MM.1S (cell line): ENCODE data around the gene TPSAB1.
"Not testable (repeated sequence)": the region's sequence is repeated elsewhere in the genome, so short reads cannot be mapped to it uniquely, and the experiment has no call there.

Source experiments
- DNase-seq: peaks from one replicate; pipeline ENCODE4 v3.0.0-alpha.2; 2015
- H2AFZ ChIP-seq: fragments of 300-600 bp; sonication (generic); 2 replicates; pipeline ENCODE4 v1.6.0; 2016; ENCODE audit warnings: antibody characterized with exemption, low read length
- H3F3A ChIP-seq: fragments of 300-600 bp; sonication (generic); 2 replicates; pipeline ENCODE4 v1.6.1; 2016; ENCODE audit warnings: mild to moderate bottlenecking, antibody characterized with exemption, low read length, moderate library complexity, mixed read lengths; ENCODE audit not compliant: insufficient read depth
- H3K27ac ChIP-seq: fragments of 300-600 bp; sonication (generic); 2 replicates; pipeline ENCODE4 v1.5.1; 2016; ENCODE audit warnings: mild to moderate bottlenecking, low read length
- H3K27me3 ChIP-seq: fragments of 300-600 bp; sonication (generic); replicated peaks from 2 replicates; pipeline ENCODE4 v1.6.0; 2016; ENCODE audit warnings: low read length; ENCODE audit not compliant: insufficient read depth
- H3K36me3 ChIP-seq: fragments of 300-600 bp; sonication (generic); replicated peaks from 2 replicates; pipeline ENCODE4 v1.6.1; 2016; ENCODE audit warnings: mild to moderate bottlenecking, low read length, mixed read lengths; ENCODE audit not compliant: insufficient read depth
- H3K4me1 ChIP-seq: fragments of 300-600 bp; sonication (generic); 2 replicates; pipeline ENCODE4 v1.6.1; 2016; ENCODE audit warnings: low read length, mixed read lengths
- H3K4me2 ChIP-seq: fragments of 300-600 bp; sonication (generic); 2 replicates; pipeline ENCODE4 v1.6.0; 2016; ENCODE audit warnings: low read depth, low read length
- H3K4me3 ChIP-seq: fragments of 300-600 bp; sonication (generic); 2 replicates; pipeline ENCODE4 v1.5.1; 2016; ENCODE audit warnings: low read length, mixed read lengths
- H3K79me2 ChIP-seq: fragments of 300-600 bp; sonication (generic); 2 replicates; pipeline ENCODE4 v1.6.1; 2016; ENCODE audit warnings: mixed run types, low read length, mixed read lengths
- H3K9ac ChIP-seq: fragments of 300-600 bp; sonication (generic); 2 replicates; pipeline ENCODE4 v1.6.1; 2016; ENCODE audit warnings: low read length, mixed read lengths
- H3K9me2 ChIP-seq: fragments of 300-600 bp; sonication (generic); replicated peaks from 2 replicates; pipeline ENCODE4 v1.6.1; 2016; ENCODE audit warnings: mild to moderate bottlenecking, low read length, mixed read lengths; ENCODE audit not compliant: insufficient read depth
- H3K9me3 ChIP-seq: fragments of 300-600 bp; sonication (generic); replicated peaks from 2 replicates; pipeline ENCODE4 v1.6.1; 2016; ENCODE audit warnings: mild to moderate bottlenecking, low read length, mixed read lengths; ENCODE audit not compliant: insufficient read depth
- H4K20me1 ChIP-seq: fragments of 300-600 bp; sonication (generic); 2 replicates; pipeline ENCODE4 v1.6.1; 2016; ENCODE audit warnings: mild to moderate bottlenecking, low read length, moderate library complexity, mixed read lengths; ENCODE audit not compliant: insufficient read depth
- EZH2 ChIP-seq: fragments of 300-600 bp; sonication (generic); optimal IDR thresholded peaks from 2 replicates; pipeline ENCODE3; 2017; ENCODE audit warnings: low read depth, mild to moderate bottlenecking, antibody characterized with exemption, low read length, mixed read lengths
- EZH2phosphoT487 ChIP-seq: fragments of 300-600 bp; sonication (generic); IDR thresholded peaks from 2 replicates; pipeline ENCODE4 v1.6.1; 2018; ENCODE audit warnings: antibody characterized with exemption, low read length
- TF ChIP-seq, protein P1 (sequence below): fragments of 300-600 bp; sonication (generic); IDR thresholded peaks from 2 replicates; pipeline ENCODE4 v1.5.1; 2016; ENCODE audit warnings: antibody characterized with exemption, low read length, mixed read lengths

Gene TPSAB1

DNA sequence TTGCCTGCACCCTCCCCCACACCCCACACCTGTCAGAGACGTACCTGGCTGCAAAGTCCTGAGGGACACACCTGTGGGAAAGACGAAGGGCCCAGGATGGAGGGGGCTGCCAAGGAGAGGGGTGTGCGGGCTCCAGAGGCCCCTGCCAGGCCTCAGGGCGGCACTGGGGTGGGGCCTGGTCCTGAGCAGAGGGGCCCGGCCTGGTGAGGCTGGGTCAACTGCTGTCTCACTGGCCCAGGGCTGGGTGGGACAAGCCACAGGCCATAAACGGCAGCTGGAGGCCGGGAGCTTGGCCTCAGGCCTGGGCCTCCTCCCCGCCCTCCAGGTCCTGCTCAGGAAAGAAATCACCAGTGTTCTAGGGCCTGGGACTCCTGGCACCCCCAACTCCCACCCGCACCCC, 15.9 kb upstream of the TPSAB1 start:
- H3K79me2 ChIP-seq, result no peaks in the 10 kb centered on the region
- H3K4me2 ChIP-seq, result no peak overlapping the region
- no peak overlapping the region for H3K27ac ChIP-seq
- DNase-seq, result no peak
- no peak overlapping the region for H2AFZ ChIP-seq
- H4K20me1 ChIP-seq, result no peaks in the 10 kb centered on the region
- no peaks in the 10 kb centered on the region for H3K36me3 ChIP-seq
- no peaks in the 10 kb centered on the region for H3K9me3 ChIP-seq
- H3K9ac ChIP-seq, result no peak overlapping the region
- no peaks in the 10 kb centered on the region for H3K4me1 ChIP-seq
- TF ChIP-seq, protein P1, sequence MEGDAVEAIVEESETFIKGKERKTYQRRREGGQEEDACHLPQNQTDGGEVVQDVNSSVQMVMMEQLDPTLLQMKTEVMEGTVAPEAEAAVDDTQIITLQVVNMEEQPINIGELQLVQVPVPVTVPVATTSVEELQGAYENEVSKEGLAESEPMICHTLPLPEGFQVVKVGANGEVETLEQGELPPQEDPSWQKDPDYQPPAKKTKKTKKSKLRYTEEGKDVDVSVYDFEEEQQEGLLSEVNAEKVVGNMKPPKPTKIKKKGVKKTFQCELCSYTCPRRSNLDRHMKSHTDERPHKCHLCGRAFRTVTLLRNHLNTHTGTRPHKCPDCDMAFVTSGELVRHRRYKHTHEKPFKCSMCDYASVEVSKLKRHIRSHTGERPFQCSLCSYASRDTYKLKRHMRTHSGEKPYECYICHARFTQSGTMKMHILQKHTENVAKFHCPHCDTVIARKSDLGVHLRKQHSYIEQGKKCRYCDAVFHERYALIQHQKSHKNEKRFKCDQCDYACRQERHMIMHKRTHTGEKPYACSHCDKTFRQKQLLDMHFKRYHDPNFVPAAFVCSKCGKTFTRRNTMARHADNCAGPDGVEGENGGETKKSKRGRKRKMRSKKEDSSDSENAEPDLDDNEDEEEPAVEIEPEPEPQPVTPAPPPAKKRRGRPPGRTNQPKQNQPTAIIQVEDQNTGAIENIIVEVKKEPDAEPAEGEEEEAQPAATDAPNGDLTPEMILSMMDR, result no peak
- no peak for TF ChIP-seq EZH2
- H3F3A ChIP-seq, result no peaks in the 10 kb centered on the region
- H3K27me3 ChIP-seq, result peaks cover 69% of the 10 kb centered on the region
- no peaks in the 10 kb centered on the region for H3K9me2 ChIP-seq
- H3K4me3 ChIP-seq, result no peak overlapping the region

DNA sequence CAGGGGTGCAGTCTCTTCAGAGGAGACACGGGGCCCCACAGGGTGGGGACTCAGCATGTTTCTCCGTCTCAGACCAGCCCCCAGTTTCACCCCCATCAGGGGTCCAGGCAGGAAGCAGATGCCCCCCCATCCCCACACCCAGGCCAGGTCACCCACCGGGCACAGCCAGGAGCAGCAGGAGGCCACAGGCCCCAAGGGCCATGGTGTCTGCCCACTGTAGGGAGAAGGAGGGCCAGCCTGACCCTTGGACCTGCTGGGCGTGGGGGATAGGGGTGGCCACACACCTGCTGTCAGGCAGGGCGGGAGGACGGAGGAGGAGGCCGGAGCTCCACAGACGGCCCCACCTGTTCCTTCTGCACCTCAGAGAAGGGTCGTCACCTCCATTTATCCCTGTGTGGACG, 15.5 kb upstream of the TPSAB1 start, which contains the start of gene TPSG1:
TSS of gene TPSG1 (minus strand) at position 218 of the 401 bp plus-strand sequence. CDS start at position 202, 16 bp downstream.
- Histone ChIP-seq H2AFZ (no peak within 1 kb of the TSS), H3K79me2 (no peaks in the 10 kb centered on the region), H3F3A (no peaks in the 10 kb centered on the region), H3K4me3 (no peak within 1 kb of the TSS), H3K9me2 (no peaks in the 10 kb centered on the region), H3K4me1 (no peaks in the 10 kb centered on the region), H3K4me2 (no peak within 1 kb of the TSS), H3K9me3 (no peaks in the 10 kb centered on the region), H3K27me3 (peaks cover 64% of the 10 kb centered on the region), H3K9ac (no peak within 1 kb of the TSS), H4K20me1 (no peaks in the 10 kb centered on the region), H3K36me3 (no peaks in the 10 kb centered on the region), H3K27ac (no peak within 1 kb of the TSS)
- DNase-seq, result no peak
- TF ChIP-seq, protein P1, result no peak
- TF ChIP-seq EZH2phosphoT487 (no peak), EZH2 (no peak)

DNA sequence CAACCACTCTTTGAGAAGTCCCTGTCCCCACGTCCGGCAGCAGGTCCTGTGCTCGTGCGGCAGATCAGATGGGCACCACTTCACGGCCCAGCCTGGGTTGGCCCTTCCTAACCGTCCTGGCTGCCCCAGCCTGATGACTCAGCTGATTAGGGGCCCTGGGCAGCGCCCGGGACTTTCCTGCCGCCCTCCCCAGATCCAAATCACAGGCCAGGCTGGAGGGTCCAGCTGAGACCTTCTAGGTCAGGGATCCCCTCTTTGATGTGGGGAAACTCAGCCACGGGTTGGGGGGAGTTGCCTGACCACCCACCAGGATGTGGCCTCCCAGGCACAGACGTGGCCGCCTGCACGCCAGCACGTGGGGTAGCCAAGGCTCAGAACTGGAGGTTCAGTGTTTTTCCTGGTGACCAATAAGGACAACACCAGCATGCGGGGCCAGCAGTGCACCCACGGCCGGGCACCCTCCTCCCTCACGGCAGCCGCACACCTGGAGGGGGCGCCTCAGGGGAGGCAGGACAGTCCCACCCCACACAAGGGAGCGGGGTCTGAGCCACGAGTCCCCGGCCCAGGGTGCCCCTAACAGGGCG, 14.7 kb upstream of the TPSAB1 start:
- H3K79me2 ChIP-seq, H3K4me3 ChIP-seq, H3K36me3 ChIP-seq, H4K20me1 ChIP-seq, H3K9me3 ChIP-seq, DNase-seq, H3K27ac ChIP-seq, H3K4me1 ChIP-seq, H3K9ac ChIP-seq, H2AFZ ChIP-seq, H3K4me2 ChIP-seq, H3F3A ChIP-seq, H3K9me2 ChIP-seq: not testable (repeated sequence)
- H3K27me3 ChIP-seq, result peaks cover 57% of the 10 kb centered on the region

DNA sequence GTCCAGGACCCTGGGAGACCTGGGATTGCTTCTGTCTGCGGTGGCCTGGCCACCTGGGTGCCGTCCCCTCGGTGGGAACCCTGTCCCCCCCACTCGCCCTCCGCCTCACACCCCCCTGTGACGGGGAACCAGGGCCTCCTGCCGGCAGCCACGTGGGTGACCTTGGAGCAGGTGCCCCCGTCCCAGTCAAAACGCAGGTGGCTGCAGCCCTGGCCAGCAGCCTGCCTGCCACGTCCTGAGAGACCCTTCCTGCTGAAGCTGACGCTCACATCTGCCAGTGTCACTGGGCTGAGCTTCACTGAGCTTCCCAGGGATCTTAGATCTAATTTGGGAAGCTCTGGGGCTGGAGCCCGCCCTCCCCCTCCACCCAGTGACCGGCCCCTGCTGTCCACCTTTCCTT, 13.8 kb upstream of the TPSAB1 start:
- H2AFZ ChIP-seq, H3K27ac ChIP-seq, H3K9me3 ChIP-seq, H3K4me1 ChIP-seq, H3K9me2 ChIP-seq, H3K36me3 ChIP-seq, H3K4me2 ChIP-seq, DNase-seq, H4K20me1 ChIP-seq, H3K4me3 ChIP-seq, H3F3A ChIP-seq, H3K79me2 ChIP-seq, H3K9ac ChIP-seq: not testable (repeated sequence)
- H3K27me3 ChIP-seq, result peaks cover 48% of the 10 kb centered on the region

DNA sequence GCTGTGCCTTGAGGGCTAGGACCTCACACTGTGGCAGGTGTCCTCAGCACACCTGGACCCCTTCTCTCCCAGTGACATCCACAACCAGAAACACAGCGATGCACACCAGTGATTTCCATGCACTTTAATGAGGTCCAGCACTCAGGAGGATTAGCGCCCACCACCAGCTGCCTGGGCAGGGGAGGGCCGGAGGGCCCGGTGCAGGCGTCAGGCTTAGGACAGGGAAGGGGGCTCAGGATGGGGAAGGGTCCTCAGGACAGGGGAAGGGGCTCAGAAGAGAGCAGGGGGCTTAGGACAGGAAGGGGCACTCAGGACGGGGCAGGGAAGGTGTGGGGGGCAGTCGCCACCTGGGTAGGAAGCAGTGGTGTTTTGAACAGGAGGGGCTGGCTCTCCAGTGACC, 12.3 kb upstream of the TPSAB1 start:
- not testable (repeated sequence) for H3F3A ChIP-seq, H3K36me3 ChIP-seq, DNase-seq, H3K9ac ChIP-seq, H3K4me1 ChIP-seq, H3K4me2 ChIP-seq, H3K9me3 ChIP-seq, H3K9me2 ChIP-seq, H3K27ac ChIP-seq, H3K4me3 ChIP-seq, H3K79me2 ChIP-seq, H2AFZ ChIP-seq, H4K20me1 ChIP-seq
- peaks cover 33% of the 10 kb centered on the region for H3K27me3 ChIP-seq

DNA sequence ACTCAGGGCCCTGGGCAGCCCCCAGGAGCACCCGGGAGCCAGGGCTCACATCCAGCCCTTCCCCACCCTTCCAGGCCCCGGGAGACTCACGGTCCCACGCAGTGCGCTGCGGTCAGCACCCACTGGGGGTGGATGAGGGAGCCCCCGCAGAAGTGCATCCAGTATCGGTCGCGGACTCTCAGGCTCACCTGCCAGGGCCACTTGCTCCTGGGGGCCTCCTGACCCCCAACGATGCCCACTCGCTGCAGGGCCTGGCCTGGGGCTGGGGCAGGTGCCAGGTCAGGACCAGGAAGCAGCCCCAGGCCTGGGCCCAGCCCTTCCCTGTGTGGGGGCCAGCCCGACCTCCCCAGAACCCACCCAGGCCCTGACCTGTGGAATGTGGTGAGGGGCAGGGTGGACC, 11.0 kb upstream of the TPSAB1 start:
- H3K27me3 ChIP-seq, result peaks cover 20% of the 10 kb centered on the region
- H3K4me3 ChIP-seq, H3K9me3 ChIP-seq, DNase-seq, H3K4me2 ChIP-seq, H3F3A ChIP-seq, H2AFZ ChIP-seq, H3K79me2 ChIP-seq, H3K36me3 ChIP-seq, H3K27ac ChIP-seq, H3K4me1 ChIP-seq, H3K9me2 ChIP-seq, H4K20me1 ChIP-seq, H3K9ac ChIP-seq: not testable (repeated sequence)
